ENCODE results near the gene NIT1.
"Not testable (repeated sequence)": the region's sequence is repeated elsewhere in the genome, so short reads cannot be mapped to it uniquely, and the experiment has no call there.

DNA sequence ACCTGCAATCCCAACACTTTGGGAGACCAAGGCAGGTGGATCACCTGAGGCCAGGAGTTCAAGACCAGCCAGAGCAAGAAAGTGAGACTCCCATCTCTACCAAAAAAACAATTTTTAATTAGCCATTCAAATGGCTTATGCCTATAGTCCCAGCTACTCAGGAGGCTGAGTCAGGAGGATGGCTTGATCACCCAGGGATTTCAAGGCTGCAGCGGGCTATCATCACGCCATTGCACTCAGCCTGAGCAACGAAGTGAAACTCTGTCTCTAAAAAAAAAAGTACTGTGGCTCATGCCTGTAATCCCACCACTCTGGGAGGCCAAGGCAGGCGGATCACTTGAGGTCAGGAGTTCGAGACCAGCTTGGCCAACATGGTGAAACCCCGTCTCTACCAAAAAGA, 1.9 kb upstream of the NIT1 start:
- TF ChIP-seq, protein P1, sequence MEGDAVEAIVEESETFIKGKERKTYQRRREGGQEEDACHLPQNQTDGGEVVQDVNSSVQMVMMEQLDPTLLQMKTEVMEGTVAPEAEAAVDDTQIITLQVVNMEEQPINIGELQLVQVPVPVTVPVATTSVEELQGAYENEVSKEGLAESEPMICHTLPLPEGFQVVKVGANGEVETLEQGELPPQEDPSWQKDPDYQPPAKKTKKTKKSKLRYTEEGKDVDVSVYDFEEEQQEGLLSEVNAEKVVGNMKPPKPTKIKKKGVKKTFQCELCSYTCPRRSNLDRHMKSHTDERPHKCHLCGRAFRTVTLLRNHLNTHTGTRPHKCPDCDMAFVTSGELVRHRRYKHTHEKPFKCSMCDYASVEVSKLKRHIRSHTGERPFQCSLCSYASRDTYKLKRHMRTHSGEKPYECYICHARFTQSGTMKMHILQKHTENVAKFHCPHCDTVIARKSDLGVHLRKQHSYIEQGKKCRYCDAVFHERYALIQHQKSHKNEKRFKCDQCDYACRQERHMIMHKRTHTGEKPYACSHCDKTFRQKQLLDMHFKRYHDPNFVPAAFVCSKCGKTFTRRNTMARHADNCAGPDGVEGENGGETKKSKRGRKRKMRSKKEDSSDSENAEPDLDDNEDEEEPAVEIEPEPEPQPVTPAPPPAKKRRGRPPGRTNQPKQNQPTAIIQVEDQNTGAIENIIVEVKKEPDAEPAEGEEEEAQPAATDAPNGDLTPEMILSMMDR (conservative IDR thresholded peaks at IDR 0.05; ENCODE audit: low read length): not testable (repeated sequence)
- not testable (repeated sequence) for TF ChIP-seq EZH2phosphoT487 (IDR thresholded peaks at IDR 0.05; ENCODE audit: borderline replicate concordance)
